HEK293 (cell line): ENCODE data around the gene LDLRAP1.

Source experiments
- CTCF ChIA-PET: fragments of 350-600 bp; formaldehyde crosslinking; extraction: SDS; loops from one replicate; lab custom pipeline; 2021; ENCODE audit warnings: antibody characterized with exemption; lab: Yijun Ruan, JAX
- POLR2A ChIA-PET: fragments of 300-600 bp; formaldehyde crosslinking; extraction: SDS; loops from one replicate; lab custom pipeline; 2020; ENCODE audit warnings: antibody characterized with exemption, inconsistent platforms; lab: Yijun Ruan, JAX
- H3K27ac ChIP-seq: fragments of 200-500 bp; sonication (Bioruptor generic); 2 replicates; pipeline ENCODE4 v1.5.1; 2014; ENCODE audit warnings: low read depth, low read length, control low read depth, inconsistent platforms; ENCODE audit errors: extremely low read depth
- H3K36me3 ChIP-seq, 2 experiments: fragments of 200-500 bp in 1 of 2; sonication (Bioruptor generic) in 1 of 2; 1 replicate in 1 of 2; 2 replicates in 1 of 2; pipeline ENCODE4 v1.5.1; 2014 to 2017; ENCODE audit warnings: inconsistent platforms in 2 of 2, low read length in 2 of 2; ENCODE audit not compliant: control insufficient read depth in 2 of 2, insufficient read depth in 1 of 2
- H3K4me1 ChIP-seq: fragments of 200-500 bp; sonication (Bioruptor generic); 2 replicates; pipeline ENCODE4 v1.5.1; 2014; ENCODE audit warnings: mild to moderate bottlenecking, low read length, inconsistent platforms; ENCODE audit not compliant: control insufficient read depth, insufficient read depth
- H3K4me3 ChIP-seq: 2 replicates; pipeline ENCODE4 v1.5.1; 2011; ENCODE audit warnings: low read depth, mild to moderate bottlenecking, control low read depth, low read length, moderate library complexity
- H3K9me3 ChIP-seq: fragments of 200-500 bp; sonication (Bioruptor generic); 2 replicates; pipeline ENCODE4 v1.5.1; 2014; ENCODE audit warnings: low read depth, low read length, inconsistent platforms; ENCODE audit not compliant: control insufficient read depth, insufficient read depth
- EGR2 ChIP-seq: fragments of 450-650 bp; formaldehyde crosslinking; IDR thresholded peaks from 2 replicates; pipeline ENCODE4 v1.5.1; 2016; ENCODE audit warnings: low read depth, missing biosample characterization, missing genetic modification characterization
- OSR2 ChIP-seq: fragments of 450-650 bp; formaldehyde crosslinking; IDR thresholded peaks from 2 replicates; pipeline ENCODE4 v1.5.1; 2016; ENCODE audit warnings: missing biosample characterization, missing genetic modification characterization
- PRDM1 ChIP-seq: fragments of 450-650 bp; formaldehyde crosslinking; IDR thresholded peaks from 2 replicates; pipeline ENCODE4; 2016; ENCODE audit warnings: missing biosample characterization, missing genetic modification characterization
- PRDM2 ChIP-seq: fragments of 450-650 bp; formaldehyde crosslinking; IDR thresholded peaks from 2 replicates; pipeline ENCODE4 v1.5.1; 2016; ENCODE audit warnings: missing biosample characterization, missing genetic modification characterization, borderline replicate concordance
- SP2 ChIP-seq: fragments of 450-650 bp; formaldehyde crosslinking; IDR thresholded peaks from 2 replicates; pipeline ENCODE4 v1.5.1; 2016; ENCODE audit warnings: missing biosample characterization, missing genetic modification characterization
- ZBTB11 ChIP-seq: fragments of 450-650 bp; formaldehyde crosslinking; conservative IDR thresholded peaks from 2 replicates; pipeline ENCODE4 v1.5.1; 2016; ENCODE audit warnings: low read depth, missing biosample characterization, missing genetic modification characterization
- ZEB2 ChIP-seq: fragments of 450-650 bp; formaldehyde crosslinking; IDR thresholded peaks from 2 replicates; pipeline ENCODE4 v1.5.1; 2016; ENCODE audit warnings: missing biosample characterization, missing genetic modification characterization
- ZFHX2 ChIP-seq: fragments of 450-650 bp; formaldehyde crosslinking; conservative IDR thresholded peaks from 2 replicates; pipeline ENCODE4 v1.5.1; 2016; ENCODE audit warnings: missing biosample characterization, missing genetic modification characterization
- ZNF23 ChIP-seq: fragments of 450-650 bp; formaldehyde crosslinking; IDR thresholded peaks from 2 replicates; pipeline ENCODE4 v1.5.1; 2016; ENCODE audit warnings: missing biosample characterization, missing genetic modification characterization, borderline replicate concordance
- ZNF324 ChIP-seq: fragments of 450-650 bp; formaldehyde crosslinking; IDR thresholded peaks from 2 replicates; pipeline ENCODE4 v1.5.1; 2016; ENCODE audit warnings: missing biosample characterization, missing genetic modification characterization
- ZNF513 ChIP-seq: fragments of 450-650 bp; IDR thresholded peaks from 2 replicates; pipeline ENCODE4 v1.5.1; 2018; ENCODE audit warnings: missing biosample characterization, missing genetic modification characterization
- ZNF514 ChIP-seq: fragments of 450-650 bp; formaldehyde crosslinking; IDR thresholded peaks from 2 replicates; pipeline ENCODE4 v1.5.1; 2016; ENCODE audit warnings: missing biosample characterization, missing genetic modification characterization
- ZNF530 ChIP-seq: fragments of 450-650 bp; formaldehyde crosslinking; IDR thresholded peaks from 2 replicates; pipeline ENCODE4 v1.5.1; 2016; ENCODE audit warnings: low read depth, missing biosample characterization, missing genetic modification characterization
- ZNF548 ChIP-seq: fragments of 450-650 bp; formaldehyde crosslinking; IDR thresholded peaks from 2 replicates; pipeline ENCODE4 v1.5.1; 2016; ENCODE audit warnings: missing biosample characterization, missing genetic modification characterization
- ZNF580 ChIP-seq: fragments of 450-650 bp; formaldehyde crosslinking; IDR thresholded peaks from 2 replicates; pipeline ENCODE4 v1.5.1; 2016; ENCODE audit warnings: missing biosample characterization, missing genetic modification characterization

Gene LDLRAP1

GRCh38 chr1:25611843-25612242 is 68.4 kb downstream of the LDLRAP1 start:
- Histone ChIP-seq H3K9me3 (no peaks in the 10 kb centered on the region), H3K27ac (no peak overlapping the region), H3K4me1 (no peaks in the 10 kb centered on the region), H3K36me3 (no peaks in the 10 kb centered on the region), H3K4me3 (no peak overlapping the region)
- POLR2A ChIA-PET, result interaction anchor here (0.6 kb wide), 2 partner anchors 39 to 175 kb away, joined by 4 to 8 read pairs; no protein-coding TSS in a partner anchor
- no peak for TF ChIP-seq ZNF513
- no peak for TF ChIP-seq ZNF324
- no peak for TF ChIP-seq ZNF530 (tag by site-specific recombination)
- TF ChIP-seq PRDM2 (tag by site-specific recombination), result no peak
- TF ChIP-seq ZNF23, result no peak
- TF ChIP-seq ZFHX2 (tag by site-specific recombination), result peak; percentile 40; the same call in 1 of the 2 replicates
- no peak for TF ChIP-seq SP2 (tag by site-specific recombination)
- peak; percentile 36; the same call in 1 of the 2 replicates for TF ChIP-seq EGR2 (tag by site-specific recombination)
- TF ChIP-seq PRDM1, result peak; percentile 94
- CTCF ChIA-PET, result interaction anchor here (0.7 to 1.0 kb wide), 3 partner anchors 136 to 186 kb away, joined by 3 to 5 read pairs (median 4); no protein-coding TSS in a partner anchor

GRCh38 chr1:25612421-25612820 is 69.0 kb downstream of the LDLRAP1 start:
- POLR2A ChIA-PET, result interaction anchor here (0.6 kb wide), 1 partner anchor 175 kb away, joined by 8 read pairs; no protein-coding TSS in a partner anchor

More at GRCh38 chr1:25612421-25612820, 69.0 kb downstream of the LDLRAP1 start:
- Histone ChIP-seq H3K36me3 (no peaks in the 10 kb centered on the region), H3K27ac (no peak overlapping the region)
- CTCF ChIA-PET, result interaction anchor here (0.7 to 1.0 kb wide), 2 partner anchors 181 to 186 kb away, joined by 4 to 5 read pairs; no protein-coding TSS in a partner anchor
- TF ChIP-seq ZNF548 (tag by site-specific recombination) (no peak), ZEB2 (tag by site-specific recombination) (no peak), ZFHX2 (tag by site-specific recombination) (no peak), ZBTB11 (tag by site-specific recombination) (no peak), ZNF514 (tag by site-specific recombination) (no peak), OSR2 (no peak), ZNF580 (tag by site-specific recombination) (0 out of 2 replicates have a peak, but pooled peaks have one; percentile 23)
- TF ChIP-seq, all 188 proteins: peak for 1
- H3K4me1 ChIP-seq, result no peaks in the 10 kb centered on the region
- no peak overlapping the region for H3K4me3 ChIP-seq
- H3K9me3 ChIP-seq, result no peaks in the 10 kb centered on the region
